Fibroblast of villous mesenchyme (primary cell): ENCODE data around the gene UNC5A. TPM values are rescaled to one million over a fixed set of nuclear protein-coding genes. Genes with fewer than 3 reads are reported as not detected.

Experiments used
- DNase-seq: peaks from one replicate; pipeline ENCODE4 v3.0.0-alpha.2; 2010; ENCODE audit warnings: low read depth
- H3K4me3 ChIP-seq: 2 replicates; pipeline ENCODE4 v1.5.1; 2011; ENCODE audit warnings: low read depth, mild to moderate bottlenecking, low read length
- total RNA-seq: library from RNA; depleted of rRNA; stranded (reverse); fragments of >200 nt; gene quantifications from 2 replicates; pipeline ENCODE4 v1.2.3, GENCODE V29; 2012
- TF ChIP-seq, protein P1 (sequence below): IDR thresholded peaks from 2 replicates; pipeline ENCODE4 v1.5.1; 2012; ENCODE audit warnings: low read depth, mild to moderate bottlenecking, low read length; ENCODE audit not compliant: insufficient read depth

Gene UNC5A
- total RNA-seq, 1 donor: not detected

DNA sequence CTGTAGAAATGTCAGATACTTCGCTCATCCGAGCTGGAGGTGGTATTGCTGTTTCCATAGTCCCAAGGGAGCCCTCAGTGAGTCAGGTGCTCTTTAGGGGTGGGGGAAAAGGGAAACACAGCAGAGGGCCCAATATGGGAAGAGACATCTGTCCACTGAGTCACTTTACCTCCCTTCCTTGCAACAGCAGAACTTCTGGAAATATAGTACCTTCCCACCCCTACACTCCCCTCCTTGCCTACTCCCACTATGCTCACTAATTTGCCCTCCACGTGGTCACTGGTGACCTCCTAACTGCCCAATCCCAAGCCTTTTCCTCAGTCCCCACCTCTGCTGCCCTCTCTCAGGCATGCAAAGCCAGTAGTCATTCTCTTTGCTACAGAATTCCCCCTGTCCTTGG lies 86.9 kb downstream of the UNC5A start:
- no peak for DNase-seq
- no peak overlapping the region for H3K4me3 ChIP-seq
- TF ChIP-seq, protein P1, sequence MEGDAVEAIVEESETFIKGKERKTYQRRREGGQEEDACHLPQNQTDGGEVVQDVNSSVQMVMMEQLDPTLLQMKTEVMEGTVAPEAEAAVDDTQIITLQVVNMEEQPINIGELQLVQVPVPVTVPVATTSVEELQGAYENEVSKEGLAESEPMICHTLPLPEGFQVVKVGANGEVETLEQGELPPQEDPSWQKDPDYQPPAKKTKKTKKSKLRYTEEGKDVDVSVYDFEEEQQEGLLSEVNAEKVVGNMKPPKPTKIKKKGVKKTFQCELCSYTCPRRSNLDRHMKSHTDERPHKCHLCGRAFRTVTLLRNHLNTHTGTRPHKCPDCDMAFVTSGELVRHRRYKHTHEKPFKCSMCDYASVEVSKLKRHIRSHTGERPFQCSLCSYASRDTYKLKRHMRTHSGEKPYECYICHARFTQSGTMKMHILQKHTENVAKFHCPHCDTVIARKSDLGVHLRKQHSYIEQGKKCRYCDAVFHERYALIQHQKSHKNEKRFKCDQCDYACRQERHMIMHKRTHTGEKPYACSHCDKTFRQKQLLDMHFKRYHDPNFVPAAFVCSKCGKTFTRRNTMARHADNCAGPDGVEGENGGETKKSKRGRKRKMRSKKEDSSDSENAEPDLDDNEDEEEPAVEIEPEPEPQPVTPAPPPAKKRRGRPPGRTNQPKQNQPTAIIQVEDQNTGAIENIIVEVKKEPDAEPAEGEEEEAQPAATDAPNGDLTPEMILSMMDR: no peak

DNA sequence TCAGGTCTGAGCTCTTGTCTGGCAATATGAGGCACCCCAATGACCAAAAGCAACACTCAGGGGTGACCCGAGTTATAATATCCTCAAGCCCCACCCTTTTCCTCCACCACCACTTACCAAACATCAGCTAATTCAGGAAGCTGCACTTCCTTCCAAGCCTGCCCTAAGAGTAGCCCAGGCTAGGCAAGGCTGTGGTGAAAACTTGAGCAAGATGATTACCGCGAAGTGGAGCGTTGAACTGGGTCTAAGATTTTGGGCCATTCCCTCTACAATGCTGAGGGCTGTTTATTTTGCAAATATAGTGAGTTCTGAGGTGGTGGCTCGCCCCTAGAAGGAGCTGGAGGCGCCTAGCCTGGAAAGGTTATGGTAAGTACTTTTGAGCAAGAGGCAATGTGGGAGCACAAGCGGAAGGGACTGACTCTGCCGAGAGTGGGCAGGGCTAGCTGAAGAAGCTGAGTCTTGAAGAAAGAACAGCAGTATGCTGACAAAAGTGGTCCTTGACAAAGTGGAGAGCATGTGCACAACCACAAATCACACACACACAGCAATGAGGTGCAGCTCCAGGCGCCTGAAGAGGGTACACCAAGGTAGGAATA lies 89.0 kb downstream of the UNC5A start, which contains the start of gene HK3:
TSS of gene HK3 (minus strand) at position 51 of the 596 bp plus-strand sequence. CDS start 3,187 bp downstream, outside the sequence.
- H3K4me3 ChIP-seq: no peak within 1 kb of the TSS
- DNase-seq: no peak
- TF ChIP-seq, protein P1: no peak

DNA sequence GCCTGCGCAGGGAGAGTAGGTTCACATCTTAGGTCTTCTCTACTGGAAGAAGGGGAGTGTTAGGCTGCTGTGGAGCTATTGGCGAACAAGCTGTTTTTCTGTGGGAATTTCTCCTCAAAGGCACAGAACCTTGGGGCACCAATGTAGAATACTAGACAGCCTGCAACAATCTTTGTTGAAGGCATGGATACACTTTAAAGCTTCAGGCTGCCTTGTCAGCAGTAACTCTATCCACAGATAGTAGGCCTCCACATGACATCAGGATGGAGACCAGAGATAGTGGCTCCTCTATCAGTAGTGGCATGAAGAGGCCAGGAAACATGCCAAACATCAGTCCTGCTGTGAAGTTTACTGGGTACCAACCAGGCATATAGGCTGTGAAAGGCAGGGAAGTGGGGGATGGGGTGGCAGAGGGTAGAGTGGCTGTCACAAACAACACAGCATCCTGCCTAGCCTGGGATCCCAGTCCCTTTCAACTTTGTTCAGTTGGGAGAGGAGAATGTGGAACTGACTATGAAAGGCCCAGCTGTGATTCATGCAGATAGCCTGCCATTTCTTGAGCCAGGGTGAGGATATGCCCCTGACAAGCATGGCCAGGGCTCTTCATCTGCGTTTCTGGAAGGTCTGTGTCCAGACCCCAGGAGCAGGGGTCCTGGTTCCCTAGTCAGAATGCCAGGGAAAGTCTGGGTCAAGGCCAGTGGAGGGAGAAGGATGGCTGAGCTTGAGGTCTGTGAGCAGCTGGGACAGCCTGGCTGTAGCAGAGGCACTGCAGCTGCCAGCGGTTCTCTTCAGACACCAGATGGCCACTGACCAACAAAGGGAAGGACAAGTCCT lies 89.8 kb downstream of the UNC5A start:
- no peak for DNase-seq
- TF ChIP-seq, protein P1: no peak
- H3K4me3 ChIP-seq: no peak overlapping the region

DNA sequence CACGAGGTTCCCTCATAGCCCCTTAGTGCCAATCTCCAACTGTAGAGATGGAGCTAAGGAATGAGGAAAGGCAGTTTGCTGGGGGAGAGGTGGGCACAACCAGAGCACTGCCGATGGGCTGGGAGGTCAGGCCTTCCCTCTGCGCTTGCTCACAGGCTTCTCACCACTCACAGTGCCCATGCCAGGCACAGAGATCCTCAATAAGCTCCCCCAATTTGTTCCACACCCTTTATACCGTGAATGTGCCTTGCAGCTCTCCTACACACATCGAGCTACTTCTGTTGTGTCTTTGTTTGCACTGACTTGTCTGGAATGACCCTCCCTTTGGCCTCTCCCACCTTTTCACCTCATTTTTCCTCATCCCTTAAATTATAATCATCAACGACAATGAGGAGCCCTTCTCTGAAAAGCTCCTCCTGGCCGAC lies 90.4 kb downstream of the UNC5A start:
- no peak overlapping the region for H3K4me3 ChIP-seq
- TF ChIP-seq, protein P1: no peak
- DNase-seq: no peak

DNA sequence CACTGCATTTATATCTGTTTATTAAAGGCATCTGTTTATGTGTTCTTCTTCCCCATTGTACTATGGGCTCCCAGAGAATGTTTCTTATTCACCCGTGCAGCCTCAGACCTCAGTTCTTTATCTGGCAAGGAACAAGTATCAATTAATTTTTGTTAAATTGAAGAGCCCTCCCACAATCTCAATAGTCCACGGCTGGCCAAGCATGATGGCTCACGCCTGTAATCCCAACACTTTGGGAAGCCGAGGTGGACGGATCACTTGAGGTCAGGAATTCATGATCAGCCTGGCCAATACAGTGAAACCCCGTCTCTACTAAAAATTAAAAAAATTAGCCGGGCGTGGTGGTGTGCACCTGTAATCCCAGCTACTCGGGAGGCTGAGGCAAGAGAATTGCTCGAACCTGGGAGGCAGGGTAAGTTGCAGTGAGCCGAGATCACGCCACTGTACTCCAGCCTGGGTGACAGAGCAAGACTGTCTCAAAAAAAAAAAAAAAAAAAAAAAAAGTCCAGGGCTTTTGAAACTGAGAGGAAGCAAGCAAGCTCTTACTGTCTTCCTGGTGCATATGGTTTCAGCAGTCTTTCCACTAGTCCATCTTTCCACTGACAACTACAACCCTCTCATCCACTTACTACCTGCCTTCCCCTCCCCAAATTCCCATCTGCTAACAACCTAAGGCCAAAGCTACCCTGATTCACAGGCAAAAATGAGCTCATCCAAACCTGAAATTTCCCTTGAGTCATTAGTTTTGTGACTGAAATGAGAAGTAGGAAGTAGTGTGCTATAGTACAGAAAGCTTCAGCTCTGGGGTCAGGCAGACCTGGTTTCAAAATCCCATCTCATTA lies 91.1 kb downstream of the UNC5A start:
- DNase-seq: no peak
- H3K4me3 ChIP-seq: no peak overlapping the region
- TF ChIP-seq, protein P1: no peak

DNA sequence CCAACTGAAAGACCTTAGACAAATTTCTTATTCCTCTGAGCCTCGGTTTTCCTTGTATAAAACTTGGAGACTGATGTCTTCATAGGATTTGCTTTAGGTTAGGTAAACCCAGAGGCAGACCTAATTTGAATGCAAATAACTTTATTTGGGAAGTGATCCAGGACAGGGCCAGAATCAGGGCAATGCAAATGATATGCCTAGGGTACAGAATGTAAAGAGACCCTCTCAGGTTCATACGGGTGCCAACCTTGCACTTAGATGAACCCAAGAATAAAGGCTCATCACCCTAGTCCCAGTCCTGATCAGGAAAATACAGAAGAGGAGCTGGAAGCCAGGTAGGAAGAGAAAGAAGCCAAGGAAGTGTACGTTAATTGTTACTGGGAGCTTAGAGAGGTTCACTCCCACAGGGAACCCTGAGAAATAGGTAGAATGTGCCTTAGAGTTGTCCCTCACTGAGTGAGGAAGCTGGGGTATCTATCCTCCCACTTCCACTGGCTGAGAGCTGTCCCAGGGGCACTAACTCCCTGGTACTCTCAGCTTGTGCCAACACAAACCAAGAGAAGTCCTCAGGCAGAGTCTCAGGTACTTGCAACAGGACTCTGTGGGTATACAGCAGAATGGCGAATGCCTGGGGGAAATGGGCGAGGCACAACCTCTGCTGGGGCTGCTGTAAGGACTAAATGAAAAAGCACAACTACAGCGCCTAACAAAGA lies 91.9 kb downstream of the UNC5A start:
- DNase-seq: no peak
- TF ChIP-seq, protein P1: no peak
- no peak overlapping the region for H3K4me3 ChIP-seq
